Suppressor macrophage treated with lipopolysaccharide for 4 hours (primary cell): Measurements from ENCODE around the gene SLC48A1.

Source experiments
- DNase-seq: peaks from one replicate; pipeline ENCODE4 v3.0.0-alpha.2; 2020

The SLC48A1 gene

DNA sequence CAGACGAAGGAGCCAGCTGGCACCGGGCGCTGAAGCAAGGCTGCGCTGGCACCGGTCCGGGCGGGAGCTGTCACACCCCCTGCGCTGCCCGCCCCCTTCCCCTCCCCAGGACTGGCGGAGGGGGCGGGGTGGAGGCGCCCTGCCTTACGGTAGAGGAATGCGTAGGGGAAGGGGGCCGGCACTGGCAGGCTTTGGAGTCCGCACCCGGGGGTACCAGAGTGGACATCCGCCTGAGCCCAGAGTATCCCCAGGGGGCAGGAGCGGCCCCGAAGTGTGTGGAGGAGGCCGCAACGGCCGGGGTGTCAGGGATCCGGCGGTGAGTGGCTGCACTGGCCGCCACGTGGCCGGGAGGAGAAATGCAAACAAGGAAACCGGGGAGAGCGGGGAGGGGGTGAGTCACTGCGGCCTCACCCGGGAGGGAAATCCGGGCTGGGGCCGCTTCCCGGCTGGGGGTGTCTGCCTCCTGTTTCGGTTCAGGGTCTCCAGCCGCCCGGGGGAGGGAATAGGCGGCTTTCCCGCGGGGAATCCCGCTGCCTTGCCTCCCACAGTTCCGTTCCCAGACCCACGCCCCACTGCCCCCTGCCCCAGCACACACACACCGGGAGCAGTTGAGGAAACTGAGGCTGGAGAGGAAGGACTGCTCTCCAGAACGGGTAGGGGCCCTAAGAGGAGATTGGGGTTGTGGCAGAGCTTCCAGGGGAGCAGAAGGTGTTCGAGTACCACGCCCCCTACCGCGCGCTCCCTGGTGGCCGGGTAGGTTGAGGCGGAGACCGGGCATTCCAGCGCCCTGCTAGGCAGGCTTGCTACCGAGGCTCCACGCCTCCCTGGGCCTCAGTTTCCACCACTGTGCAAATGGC lies 14.0 kb upstream of the SLC48A1 start, which contains the start of gene RAPGEF3:
Gene RAPGEF3, minus strand, starts transcription at position 47 of the 857 bp plus-strand sequence. CDS start 324 bp downstream, outside the sequence.
- DNase-seq, result peak; percentile 89

DNA sequence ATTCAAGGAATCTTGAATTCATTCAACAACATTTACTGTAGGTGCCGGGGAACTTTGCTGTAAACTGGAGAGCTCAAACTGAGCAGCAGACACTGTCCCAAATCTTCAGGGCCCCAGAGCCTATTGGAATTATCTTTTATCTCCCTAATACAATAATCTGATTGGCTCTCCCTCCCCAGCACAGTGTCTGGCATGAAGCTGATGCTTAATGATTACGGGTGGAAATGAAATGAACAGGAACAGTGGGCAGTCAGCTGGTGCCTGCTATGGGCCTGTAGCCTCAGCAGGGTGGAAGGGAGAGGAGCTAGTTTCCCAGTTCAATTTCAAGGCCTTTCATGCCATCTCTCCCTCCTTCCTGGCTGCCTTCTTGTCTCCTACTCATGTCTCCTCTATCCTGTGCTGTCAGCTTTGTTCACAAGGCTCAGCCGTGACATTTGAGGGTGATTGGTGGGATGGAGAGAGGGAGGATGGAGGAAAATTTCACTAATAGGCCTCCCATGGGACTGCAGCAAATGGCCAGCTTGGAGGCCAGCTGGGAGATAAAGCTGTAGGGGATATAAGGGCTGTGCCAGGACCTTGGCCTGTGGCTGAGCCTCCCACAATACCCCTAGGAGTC lies 10.1 kb upstream of the SLC48A1 start:
- DNase-seq, result no peak

- DNase-seq, result peak; percentile 35
These were observed 9.3 kb upstream of the SLC48A1 start for GRCh38 chr12:47763481-47764346.

DNA sequence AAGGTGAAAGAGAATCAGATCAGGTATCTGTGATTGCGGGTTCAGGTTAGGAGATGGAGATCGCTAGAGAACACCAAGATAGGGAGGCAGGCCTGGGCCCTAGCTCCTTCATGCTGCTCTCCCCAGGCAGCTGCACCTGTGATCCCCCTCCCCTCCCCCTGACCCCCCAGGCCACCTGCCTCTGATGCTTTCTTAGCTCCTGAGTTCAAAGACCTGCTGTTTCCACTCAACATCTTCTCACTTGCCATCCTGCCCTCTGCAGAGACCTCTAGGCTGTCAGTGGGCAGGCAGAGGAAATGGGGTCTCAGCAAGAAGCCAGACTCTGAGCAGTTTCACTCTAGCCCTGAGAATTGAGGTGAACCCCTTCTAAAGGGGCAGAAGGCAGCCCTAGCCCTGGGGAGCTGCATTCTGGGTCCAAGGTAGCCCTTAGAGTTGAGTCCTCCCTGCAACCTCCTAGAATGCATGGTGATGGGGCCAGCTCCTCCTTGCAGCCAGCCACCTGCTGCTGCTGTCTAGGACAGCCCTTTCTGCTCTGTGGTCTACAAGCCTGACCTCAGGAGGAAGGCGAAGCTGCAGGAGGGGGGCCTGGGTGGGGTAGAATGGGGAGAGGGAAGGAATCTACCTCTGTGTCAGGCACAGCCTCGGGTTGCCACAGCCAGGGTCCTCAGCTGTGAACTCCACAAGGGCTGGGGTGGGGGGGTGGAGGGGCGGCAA lies 6.4 kb upstream of the SLC48A1 start:
- DNase-seq, result no peak

GRCh38 chr12:47767216-47767724 lies 5.8 kb upstream of the SLC48A1 start:
- peak; percentile 59 for DNase-seq

GRCh38 chr12:47768323-47768811 lies 4.7 kb upstream of the SLC48A1 start:
- DNase-seq, result no peak

GRCh38 chr12:47769234-47770085 lies 3.6 kb upstream of the SLC48A1 start:
- DNase-seq, result no peak

DNA sequence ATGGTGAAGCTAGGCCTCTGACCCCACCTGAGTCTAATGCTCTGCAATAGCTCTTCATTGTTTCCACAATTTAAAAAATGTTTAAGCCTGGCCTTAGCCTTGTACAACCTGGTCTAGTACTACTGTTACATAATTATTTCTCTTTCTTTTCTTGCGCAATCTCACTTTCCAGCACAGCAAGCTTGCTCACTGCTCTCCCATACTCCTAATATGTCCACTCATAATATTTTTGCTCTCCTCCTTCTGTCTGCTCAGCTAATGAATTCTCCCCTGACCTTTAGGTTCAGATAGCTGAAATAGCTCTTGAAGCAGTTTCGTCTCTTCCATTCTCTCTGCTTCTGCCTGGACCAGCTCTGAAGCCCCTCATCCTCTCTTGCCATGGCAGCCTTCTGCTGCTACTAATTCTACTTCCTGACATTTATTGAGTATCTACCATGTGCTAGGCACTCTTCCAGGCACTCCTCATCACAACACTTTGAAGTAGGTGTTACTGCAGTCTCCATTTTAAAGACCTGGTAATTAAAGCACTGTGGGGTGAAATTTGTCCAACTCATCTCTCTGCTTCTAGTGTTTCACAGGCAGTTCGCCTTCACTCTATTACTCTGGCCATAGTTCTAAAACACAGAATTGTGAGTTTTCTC lies 2.8 kb upstream of the SLC48A1 start:
- peak; percentile 73 for DNase-seq

- no peak for DNase-seq
These were observed 1.7 kb upstream of the SLC48A1 start for GRCh38 chr12:47771304-47771703.

DNA sequence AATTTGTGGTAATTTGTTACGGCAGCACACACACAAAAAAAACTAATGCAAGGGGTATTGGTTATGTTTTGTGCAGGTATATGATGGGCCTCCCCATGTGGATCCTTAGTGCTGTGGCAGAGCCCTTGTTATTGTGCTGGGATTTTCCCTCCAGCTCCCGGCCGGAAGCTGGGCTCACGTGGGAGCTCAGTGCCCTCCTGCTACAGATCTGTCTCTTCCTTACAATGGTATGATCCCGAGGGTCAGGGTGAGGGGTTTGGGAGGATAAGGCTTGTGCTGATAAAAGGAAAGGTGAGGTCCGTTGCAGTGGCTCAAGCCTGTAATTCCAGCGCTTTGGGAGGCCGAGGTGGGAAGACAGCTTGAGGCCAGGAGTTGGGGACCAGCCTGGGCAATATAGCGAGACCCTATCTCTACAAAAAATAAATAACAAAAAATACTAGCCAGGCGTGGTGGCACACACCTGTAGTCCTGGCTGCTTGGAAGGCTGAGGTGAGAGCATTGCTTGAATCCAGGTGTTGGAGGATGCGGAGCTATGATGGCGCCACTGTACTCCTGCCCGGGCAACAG lies 861 bp upstream of the SLC48A1 start:
- DNase-seq, result no peak

- no peak for DNase-seq
These were observed 338 bp upstream of the SLC48A1 start for GRCh38 chr12:47772738-47773061.

- peak; percentile 7 for DNase-seq
These were observed 981 bp downstream of the SLC48A1 start for GRCh38 chr12:47773858-47774580.

GRCh38 chr12:47774663-47775062 lies 1.6 kb downstream of the SLC48A1 start:
- no peak for DNase-seq

DNA sequence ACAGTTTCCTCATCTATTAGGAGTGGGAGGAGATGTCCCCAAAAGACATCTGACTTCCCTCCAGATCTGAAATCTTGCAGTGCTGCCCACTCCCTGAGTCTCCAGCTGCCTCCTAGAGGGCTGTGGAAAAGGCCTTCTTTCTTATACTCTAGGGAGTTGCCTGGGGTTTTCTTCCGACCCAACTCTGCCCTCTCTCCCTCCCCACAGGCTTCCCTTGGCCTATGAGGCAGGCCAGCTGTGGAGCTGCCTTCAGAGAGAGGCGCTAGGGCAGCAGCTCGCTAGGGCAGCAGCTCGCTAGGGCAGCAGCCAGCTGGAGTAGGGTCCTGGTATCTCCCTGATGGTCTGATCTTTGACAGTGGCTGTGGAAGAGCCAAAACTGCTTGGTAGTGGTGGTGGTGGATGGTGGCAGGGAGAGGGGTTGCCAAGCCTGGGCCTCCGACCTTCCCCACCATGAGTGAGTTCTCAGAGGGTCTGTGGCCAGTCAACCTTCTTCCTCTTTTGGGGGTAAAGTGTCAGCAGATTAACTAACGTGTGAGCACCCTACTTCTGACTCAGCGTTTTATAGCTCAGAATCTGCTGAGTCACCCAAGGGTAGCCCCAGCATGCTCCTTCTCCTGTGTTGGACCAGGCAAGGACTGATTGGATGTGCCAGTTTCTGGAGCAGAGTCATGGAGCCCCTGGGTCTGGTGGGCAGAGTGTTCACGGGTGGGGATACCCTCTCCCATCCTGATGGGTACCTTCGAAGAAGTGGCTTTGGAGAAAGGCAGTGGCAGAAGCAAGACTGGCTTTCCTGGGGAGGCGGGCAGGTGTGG lies 2.3 kb downstream of the SLC48A1 start:
- DNase-seq, result peak; percentile 63

GRCh38 chr12:47776471-47777143 lies 3.6 kb downstream of the SLC48A1 start:
- peak; percentile 51 for DNase-seq

DNA sequence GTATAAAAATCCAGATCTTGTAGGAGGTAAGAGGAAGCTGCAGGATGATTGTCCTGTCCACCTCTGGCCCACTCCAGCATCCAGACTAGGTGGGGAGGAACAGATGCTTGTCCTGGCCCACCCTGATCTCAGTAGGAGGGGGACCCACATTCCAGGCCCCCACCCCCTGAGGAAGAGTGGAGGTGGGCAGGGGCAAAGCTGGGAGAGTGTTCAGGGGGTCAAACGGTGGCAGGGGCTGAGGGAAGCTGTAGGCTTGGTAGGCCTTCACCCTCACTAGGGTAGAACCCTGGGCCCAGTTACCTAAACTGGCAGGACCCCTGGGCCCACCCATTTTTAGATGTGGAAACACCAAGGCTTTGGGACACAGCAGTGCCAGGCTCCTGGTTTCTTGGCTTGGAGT lies 4.1 kb downstream of the SLC48A1 start:
- DNase-seq, result no peak

DNA sequence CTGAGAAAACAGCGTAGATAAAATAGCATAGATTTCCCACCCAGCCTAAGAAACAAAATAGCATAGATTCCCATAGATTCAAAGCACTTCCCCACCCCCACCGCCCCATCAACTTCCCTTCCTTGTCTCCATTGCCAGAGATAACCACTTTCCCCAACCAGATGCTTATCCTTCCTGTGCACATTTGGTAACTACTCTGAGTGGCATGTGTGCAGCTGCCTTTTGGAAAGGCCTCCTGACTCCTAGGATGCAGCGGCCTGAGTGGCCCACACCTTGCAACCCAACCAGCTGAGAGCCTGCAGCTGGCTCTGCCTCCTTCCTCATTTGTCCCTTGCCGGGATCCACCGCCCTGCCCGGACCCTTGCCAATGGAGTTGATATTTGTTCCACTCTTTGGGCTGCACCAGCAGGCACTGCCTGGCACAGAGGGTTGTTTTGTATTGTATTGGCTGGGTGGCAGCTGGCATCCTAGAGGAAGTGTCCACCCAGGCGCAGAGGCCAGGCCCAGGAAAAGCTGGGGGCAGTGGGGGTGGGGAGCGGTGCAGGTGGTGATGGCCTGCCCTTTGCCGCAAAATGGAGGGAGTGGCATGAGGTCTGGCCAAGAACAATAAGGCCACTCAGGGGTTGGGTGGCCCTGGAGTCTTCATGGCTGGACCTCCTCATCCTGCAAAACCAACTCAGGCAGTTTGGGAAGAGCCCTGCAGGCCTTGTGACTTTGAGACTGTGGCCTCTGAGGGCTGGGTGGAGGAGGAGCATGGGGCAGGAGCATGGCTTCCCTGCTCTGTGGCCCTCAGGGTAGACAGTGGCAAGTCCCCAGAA lies 4.9 kb downstream of the SLC48A1 start:
- DNase-seq, result peak; percentile 24
